Activated T-helper 1 cell treated with anti-CD3 and anti-CD28 coated beads, Interleukin-2, amount 50 U/mL, for 16 hours (primary cell): ENCODE data around the gene GRK5.
A peak's percentile ranks its signal among the peaks of the same experiment; 100 is the strongest.
"Not testable (repeated sequence)": the region's sequence is repeated elsewhere in the genome, so short reads cannot be mapped to it uniquely, and the experiment has no call there.

ENCODE experiments used
- DNase-seq, 2 donors: peaks; one replicate each; pipeline ENCODE4 v3.0.0-alpha.2; 2020; ENCODE audit warnings: low read depth in 1 of 2, low spot score in 1 of 2

Gene GRK5

GRCh38 chr10:119248184-119248583 lies 40.8 kb downstream of the GRK5 start:
- DNase-seq: no peak

DNA sequence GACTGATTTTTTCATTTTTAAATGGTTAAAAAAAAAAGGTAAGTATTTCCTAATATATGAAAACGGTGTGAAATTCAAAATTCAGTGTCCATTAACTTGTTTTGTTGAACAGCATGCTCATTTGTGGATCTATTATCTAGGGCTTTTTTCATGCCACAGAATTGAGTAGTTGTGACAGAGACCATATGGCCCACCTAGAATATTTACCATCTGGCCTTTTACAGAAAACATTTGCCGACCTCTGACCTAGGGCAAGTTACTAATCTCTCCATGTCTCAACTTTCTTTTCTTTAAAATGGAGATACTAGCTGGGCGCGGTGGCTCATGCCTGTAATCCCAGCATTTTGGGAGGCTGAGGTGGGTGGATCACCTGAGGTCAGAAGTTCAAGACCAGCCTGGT lies 41.3 kb downstream of the GRK5 start:
- no peak for DNase-seq

- no peak for DNase-seq
Measured at GRCh38 chr10:119250641-119251314, 43.4 kb downstream of the GRK5 start.

- DNase-seq: no peak
Measured at GRCh38 chr10:119251315-119251708, 43.9 kb downstream of the GRK5 start.

- DNase-seq: no peak
Measured at GRCh38 chr10:119252051-119252465, 44.7 kb downstream of the GRK5 start.

GRCh38 chr10:119252470-119253151 lies 45.2 kb downstream of the GRK5 start:
- DNase-seq: no peak

DNA sequence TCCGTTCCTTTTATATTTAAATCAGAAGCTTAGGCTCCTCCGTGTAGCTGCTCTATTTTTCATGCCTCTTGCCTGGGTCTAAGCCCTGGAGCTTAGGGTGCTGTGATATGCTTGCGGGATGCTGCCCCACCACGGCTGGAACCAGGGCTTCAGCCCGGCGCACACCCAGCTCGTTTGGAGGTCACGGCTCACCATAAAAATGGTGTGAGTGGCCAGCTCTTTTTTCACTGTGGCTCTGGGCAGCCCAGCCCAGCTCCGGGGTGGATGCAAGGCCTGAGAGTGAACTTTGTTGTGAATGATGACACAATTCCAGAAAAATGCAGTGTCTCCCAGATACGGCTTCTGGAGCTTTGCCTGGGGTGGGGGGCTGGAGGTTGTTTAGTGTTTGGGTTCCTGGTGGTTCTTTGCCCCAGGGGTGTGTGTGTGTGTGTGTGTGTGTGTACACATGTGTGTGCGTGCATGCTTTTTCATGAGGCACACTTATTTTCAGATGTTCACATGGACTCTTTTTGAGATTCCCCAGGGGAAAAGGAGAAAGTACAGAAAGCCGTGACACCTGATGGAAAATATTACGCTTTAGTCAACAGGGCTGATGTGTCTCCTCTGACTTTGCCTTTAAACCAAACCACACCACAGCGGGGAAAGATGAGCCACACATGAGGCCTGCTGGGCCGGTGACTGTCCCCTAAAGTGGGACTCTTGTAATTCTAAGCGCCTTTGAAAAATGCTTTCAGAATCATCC lies 46.2 kb downstream of the GRK5 start:
- peak in 1 of 2 donors; percentile 13 for DNase-seq

GRCh38 chr10:119254335-119254734 lies 47.0 kb downstream of the GRK5 start:
- no peak for DNase-seq

- no peak for DNase-seq
Measured at GRCh38 chr10:119256030-119256429, 48.7 kb downstream of the GRK5 start.

DNA sequence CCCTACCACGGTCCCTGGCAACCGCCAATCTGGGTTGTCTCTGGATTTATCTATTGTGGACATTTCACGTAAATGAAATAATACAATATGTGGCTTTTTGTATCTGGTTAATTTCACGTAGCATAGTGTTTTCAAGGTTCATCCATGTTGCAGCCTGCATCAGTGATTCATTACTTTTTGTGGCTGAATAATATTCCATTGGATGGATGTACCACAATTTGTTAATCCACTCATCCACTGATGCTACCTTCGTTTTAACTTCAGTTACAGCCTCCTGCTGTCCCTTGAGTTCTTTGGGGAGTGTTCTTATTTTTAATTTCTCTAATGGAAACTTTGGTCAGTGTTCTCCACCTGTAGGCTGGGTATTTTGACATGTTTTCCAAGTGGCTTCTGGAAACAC lies 49.5 kb downstream of the GRK5 start:
- DNase-seq: no peak

DNA sequence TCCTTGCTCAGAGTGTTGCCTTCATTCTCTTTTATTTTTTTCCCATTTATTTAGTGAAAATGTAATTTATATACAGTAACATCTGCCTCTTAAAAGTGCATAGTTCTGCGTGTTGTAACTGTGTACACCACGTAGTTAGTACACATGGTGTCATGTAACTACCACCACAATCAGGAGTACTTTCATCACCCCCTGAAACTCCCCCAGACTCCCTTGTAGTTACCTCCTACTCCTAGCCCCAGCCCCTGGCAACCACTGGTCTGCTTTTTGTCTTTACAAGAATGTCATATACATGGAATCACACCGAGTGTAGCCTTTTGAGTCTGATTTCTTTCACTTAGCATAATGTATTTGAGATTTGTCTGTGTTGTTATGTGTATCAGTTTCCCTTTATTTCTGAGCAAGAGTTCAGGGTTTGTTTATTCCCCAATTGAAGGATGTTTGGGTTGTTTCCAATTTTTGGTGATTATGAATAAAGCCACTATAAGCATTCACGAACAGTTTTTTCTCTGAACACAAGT lies 50.6 kb downstream of the GRK5 start:
- DNase-seq: no peak

DNA sequence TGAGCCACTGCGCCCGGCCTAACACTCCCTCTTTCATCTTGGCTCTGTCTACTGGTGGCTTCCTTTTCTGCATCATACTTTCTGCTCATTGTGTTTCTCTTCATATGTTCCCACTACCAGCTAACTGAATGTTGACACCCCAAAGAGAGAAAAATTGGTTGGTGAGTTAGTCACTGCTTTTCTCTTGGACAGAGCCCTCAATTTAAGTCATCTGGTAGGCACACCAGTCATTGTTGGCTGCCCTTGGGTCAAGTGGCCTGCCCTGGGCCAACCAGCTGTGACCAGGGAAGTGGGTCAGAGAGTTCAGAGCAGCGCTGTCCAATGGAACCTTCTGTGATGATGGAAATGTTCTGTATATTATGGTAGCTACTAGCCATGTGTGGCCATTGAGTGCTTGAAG lies 52.0 kb downstream of the GRK5 start:
- no peak for DNase-seq

- not testable (repeated sequence) for DNase-seq
Measured at GRCh38 chr10:119261016-119261415, 53.6 kb downstream of the GRK5 start.

DNA sequence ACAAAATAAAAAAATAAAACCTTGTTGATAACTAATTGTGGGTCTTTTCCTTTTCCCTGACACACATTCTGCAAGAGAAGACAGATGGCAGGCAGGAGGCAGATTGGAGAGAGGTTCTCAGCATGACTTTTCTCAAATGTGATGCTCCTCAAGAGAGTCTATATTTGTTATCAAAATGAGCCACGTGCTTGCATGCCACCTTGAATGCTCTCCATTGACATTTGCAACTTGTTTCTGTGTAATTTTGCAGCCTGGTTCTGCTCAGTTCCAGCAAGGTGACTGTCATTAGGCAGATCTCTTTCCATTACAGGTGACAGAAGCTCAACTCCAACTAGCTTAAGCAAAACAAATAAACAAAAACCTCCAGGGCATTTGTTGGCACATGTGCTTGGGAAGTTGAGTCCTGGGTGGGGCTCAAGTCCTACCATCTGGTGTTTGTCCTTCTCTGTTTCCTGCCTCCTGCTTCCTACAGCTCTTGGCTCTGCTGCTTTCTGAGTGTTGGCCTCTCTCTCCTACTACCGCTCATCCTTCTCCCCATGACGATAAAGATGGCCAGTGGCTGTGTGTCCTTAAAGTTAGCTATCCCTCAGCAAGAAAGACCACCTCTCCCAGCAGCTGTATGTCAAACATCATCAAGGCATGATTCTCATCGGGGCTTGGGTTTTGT lies 56.7 kb downstream of the GRK5 start:
- no peak for DNase-seq

GRCh38 chr10:119265691-119266090 lies 58.3 kb downstream of the GRK5 start:
- no peak for DNase-seq

- DNase-seq: no peak
Measured at GRCh38 chr10:119267384-119267783, 60.0 kb downstream of the GRK5 start.

DNA sequence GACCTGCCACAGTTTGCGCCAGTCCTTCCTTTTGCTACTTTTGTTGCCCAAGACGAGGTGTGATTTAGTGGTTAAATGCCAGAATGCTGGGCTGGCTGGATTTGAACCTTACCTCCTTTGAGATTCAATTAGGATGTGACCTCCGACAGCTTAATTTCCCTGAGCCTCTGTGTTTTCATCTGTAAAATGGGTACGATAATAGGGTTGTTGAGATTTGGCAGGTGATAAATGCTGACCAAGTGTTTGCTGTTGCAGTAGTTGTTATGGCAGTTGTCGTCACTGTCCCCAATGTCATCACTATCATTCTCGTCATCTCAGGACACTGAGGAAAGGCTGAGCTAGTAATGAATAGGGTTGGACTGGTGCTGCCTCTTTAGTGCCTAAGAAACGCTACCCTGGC lies 61.1 kb downstream of the GRK5 start:
- DNase-seq: no peak

DNA sequence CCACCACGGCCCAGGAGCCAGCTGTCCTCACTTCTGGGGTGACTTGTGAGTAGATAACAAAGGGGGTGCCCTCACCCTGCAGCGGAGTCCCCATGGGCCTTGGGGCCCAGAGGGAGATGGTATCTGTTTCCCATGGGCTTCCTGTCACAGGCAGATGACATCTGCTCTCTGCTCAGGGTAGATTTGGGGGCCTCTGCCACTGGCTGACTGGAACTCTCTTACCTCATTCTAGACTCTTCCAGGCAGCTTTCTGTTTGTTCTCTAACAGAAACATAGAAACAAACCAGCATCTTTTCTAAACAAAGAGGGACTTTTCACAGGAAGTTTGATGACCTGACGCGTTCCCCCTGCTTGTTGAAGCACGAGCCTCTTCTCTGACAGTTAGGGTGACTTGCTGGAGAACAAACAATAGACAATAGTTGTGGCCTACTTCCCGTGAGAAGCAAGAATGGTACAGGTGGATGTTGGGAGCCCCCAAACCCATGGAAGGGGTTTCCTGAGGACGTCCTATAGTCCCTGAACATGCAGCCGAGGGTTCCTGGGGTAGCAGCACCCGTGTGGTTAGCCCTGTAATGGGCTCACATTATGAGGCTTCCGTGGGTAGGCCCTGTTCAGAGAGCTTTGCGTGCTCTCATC lies 61.6 kb downstream of the GRK5 start:
- DNase-seq: peak; percentile 33 to 60

GRCh38 chr10:119269737-119270136 lies 62.4 kb downstream of the GRK5 start:
- DNase-seq: no peak

DNA sequence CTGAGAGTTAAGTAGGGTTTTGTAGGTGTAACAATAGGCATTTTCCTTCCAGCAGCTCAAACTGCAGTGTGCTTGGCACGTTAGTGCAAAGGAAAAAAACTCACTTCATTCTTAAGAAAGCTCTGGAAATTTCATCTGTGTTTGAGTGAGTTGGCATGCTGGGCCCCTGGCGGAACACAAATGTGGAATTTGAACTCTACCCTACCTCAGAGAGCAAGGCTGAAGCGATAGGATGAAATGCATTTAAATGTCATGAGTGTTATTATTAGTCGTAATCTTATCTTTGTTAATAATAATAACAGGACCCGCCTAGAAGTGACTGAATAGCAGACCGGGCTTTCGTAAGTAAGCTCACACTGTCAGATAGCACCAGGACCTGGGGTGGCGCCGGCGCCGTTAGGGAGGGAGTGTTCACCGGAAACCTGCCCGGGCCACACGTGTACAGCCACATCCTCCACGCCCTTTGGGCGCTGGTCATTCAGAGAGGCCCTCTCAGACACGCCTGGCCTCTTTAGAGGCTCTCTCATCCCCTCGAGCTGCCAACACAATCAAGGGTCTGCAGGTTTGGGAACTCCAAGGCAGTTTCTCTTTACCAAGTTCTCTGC lies 63.5 kb downstream of the GRK5 start:
- DNase-seq: peak; percentile 19 to 26

- DNase-seq: not testable (repeated sequence)
Measured at GRCh38 chr10:119272338-119272734, 65.0 kb downstream of the GRK5 start.
